Stimulated activated CD4-positive, alpha-beta T cell treated with anti-CD3 and anti-CD28 coated beads, Interleukin-4, amount 100 ng/mL, for 24 hours (primary cell): Measurements from ENCODE around the gene ZNF582.

Source experiments
- DNase-seq: peaks from one replicate; pipeline ENCODE4 v3.0.0-alpha.2; 2020

ZNF582 gene

GRCh38 chr19:56393119-56394012 is at the start of gene ZNF582:
TSS of gene ZNF582 (minus strand) at chr19:56393534. CDS start at chr19:56391752, 1,782 bp downstream.
- DNase-seq = peak; percentile 93

- DNase-seq = no peak
Measured at GRCh38 chr19:56441206-56441792, 48.0 kb upstream of the ZNF582 start.

- no peak for DNase-seq
Measured at GRCh38 chr19:56423985-56424353, 30.6 kb upstream of the ZNF582 start.

- no peak for DNase-seq
Measured at GRCh38 chr19:56423276-56423984, 30.1 kb upstream of the ZNF582 start.

GRCh38 chr19:56405062-56405461 is 11.7 kb upstream of the ZNF582 start:
- no peak for DNase-seq

- no peak for DNase-seq
Measured at GRCh38 chr19:56404705-56405056, 11.3 kb upstream of the ZNF582 start.

GRCh38 chr19:56403764-56404704 is 10.7 kb upstream of the ZNF582 start, which contains the start of gene ZNF583:
TSS of gene ZNF583 (plus strand) at chr19:56404332. CDS start at chr19:56407115, 2,783 bp downstream.
- DNase-seq = peak; percentile 91

GRCh38 chr19:56403261-56403660 is 9.9 kb upstream of the ZNF582 start:
- DNase-seq = peak; percentile 38

- DNase-seq = no peak
Measured at GRCh38 chr19:56400485-56400884, 7.2 kb upstream of the ZNF582 start.

- no peak for DNase-seq
Measured at GRCh38 chr19:56398809-56399208, 5.5 kb upstream of the ZNF582 start.

GRCh38 chr19:56383826-56384605 is 9.3 kb downstream of the ZNF582 start:
- DNase-seq = no peak

GRCh38 chr19:56377105-56377924 is 16.0 kb downstream of the ZNF582 start:
- DNase-seq = no peak

- no peak for DNase-seq
Measured at GRCh38 chr19:56372281-56372680, 21.1 kb downstream of the ZNF582 start.

- DNase-seq = no peak
Measured at GRCh38 chr19:56369886-56370676, 23.3 kb downstream of the ZNF582 start.

- peak; percentile 77 for DNase-seq
Measured at GRCh38 chr19:56367829-56368711, 25.3 kb downstream of the ZNF582 start.

GRCh38 chr19:56360841-56361240 is 32.5 kb downstream of the ZNF582 start:
- no peak for DNase-seq

- DNase-seq = no peak
Measured at GRCh38 chr19:56356944-56357343, 36.4 kb downstream of the ZNF582 start.

GRCh38 chr19:56355517-56355916 is 37.8 kb downstream of the ZNF582 start:
- no peak for DNase-seq

GRCh38 chr19:56351208-56351607 is 42.1 kb downstream of the ZNF582 start:
- DNase-seq = no peak
